Activated naive CD4-positive, alpha-beta T cell treated with anti-CD3 and anti-CD28 coated beads, Interleukin-2, amount 50 U/mL, for 72 hours (primary cell): Measurements from ENCODE around the gene PRSS27. TPM values are rescaled to one million over a fixed set of nuclear protein-coding genes. Genes with fewer than 3 reads are reported as not detected.
A peak's percentile ranks its signal among the peaks of the same experiment; 100 is the strongest.

Source experiments
- ATAC-seq, 2 donors: fragments of 150-1000 bp; cut with Tn5 transposase; 2 replicates each; pipeline ENCODE4 v1.10.0; 2021; ENCODE audit warnings: mild to moderate bottlenecking in 2 of 2, moderate library complexity in 2 of 2
- DNase-seq, 2 donors: peaks; one replicate each; pipeline ENCODE4 v3.0.0; 2021 to 2022; ENCODE audit warnings: low spot score in 2 of 2
- H3K27ac Mint-ChIP-seq, 2 donors: one replicate each; pipeline ENCODE4 v1.8.0; 2022; ENCODE audit warnings: mild to moderate bottlenecking in 2 of 2, mixed read lengths in 2 of 2
- H3K36me3 Mint-ChIP-seq, 2 donors: one replicate each; pipeline ENCODE4 v1.8.0; 2022; ENCODE audit warnings: mixed read lengths in 2 of 2
- H3K9me3 Mint-ChIP-seq, 2 donors: one replicate each; pipeline ENCODE4 v1.8.0; 2022; ENCODE audit warnings: mixed read lengths in 2 of 2
- total RNA-seq, 2 donors: library from RNA; stranded (reverse); gene quantifications; one replicate each; pipeline ENCODE4 v1.2.3, GENCODE V29; 2022

The PRSS27 gene
- total RNA-seq, 2 donors from 2014 or later = 1.3 to 3.2 TPM

- Mint-ChIP-seq H3K27ac (no peak overlapping the region), H3K36me3 (no peaks in the 10 kb centered on the region)
- no peak for ATAC-seq
Observed at GRCh38 chr16:2716948-2717347, 3.1 kb downstream of the PRSS27 start.

GRCh38 chr16:2715966-2716885 is 3.8 kb downstream of the PRSS27 start:
- ATAC-seq (no peak), DNase-seq (no peak)
- H3K36me3 Mint-ChIP-seq = no peaks in the 10 kb centered on the region
- H3K27ac Mint-ChIP-seq = peak overlapping the region in 1 of 2 donors; percentile 30
- H3K9me3 Mint-ChIP-seq = no peaks in the 10 kb centered on the region

More at GRCh38 chr16:2716948-2717347, 3.1 kb downstream of the PRSS27 start:
- no peak for DNase-seq
- H3K9me3 Mint-ChIP-seq = no peaks in the 10 kb centered on the region

- Mint-ChIP-seq H3K36me3 (no peaks in the 10 kb centered on the region), H3K27ac (no peak overlapping the region), H3K9me3 (no peaks in the 10 kb centered on the region)
- ATAC-seq (peak; percentile 78 to 89), DNase-seq (peak; percentile 68 to 85)
Observed at GRCh38 chr16:2715519-2715918, 4.5 kb downstream of the PRSS27 start.

- H3K27ac Mint-ChIP-seq = peak overlapping the region in 1 of 2 donors; percentile 9
- no peaks in the 10 kb centered on the region for H3K9me3 Mint-ChIP-seq
- ATAC-seq (peak in 1 of 2 donors; percentile 1), DNase-seq (no peak)
- H3K36me3 Mint-ChIP-seq = no peaks in the 10 kb centered on the region
Observed at GRCh38 chr16:2715064-2715463, 5.0 kb downstream of the PRSS27 start.

GRCh38 chr16:2713985-2714774 is 5.8 kb downstream of the PRSS27 start:
- ATAC-seq (no peak), DNase-seq (no peak)
- H3K27ac Mint-ChIP-seq = no peak overlapping the region
- no peaks in the 10 kb centered on the region for H3K36me3 Mint-ChIP-seq
- no peaks in the 10 kb centered on the region for H3K9me3 Mint-ChIP-seq

- DNase-seq = no peak
- Mint-ChIP-seq H3K36me3 (no peaks in the 10 kb centered on the region), H3K27ac (no peak overlapping the region), H3K9me3 (no peaks in the 10 kb centered on the region)
- no peak for ATAC-seq
Observed at GRCh38 chr16:2713523-2713922, 6.5 kb downstream of the PRSS27 start.

- no peak overlapping the region for H3K27ac Mint-ChIP-seq
- ATAC-seq = no peak
- no peaks in the 10 kb centered on the region for H3K9me3 Mint-ChIP-seq
- DNase-seq = no peak
- no peaks in the 10 kb centered on the region for H3K36me3 Mint-ChIP-seq
Observed at GRCh38 chr16:2712546-2712945, 7.5 kb downstream of the PRSS27 start.

GRCh38 chr16:2712063-2712441 is 8.0 kb downstream of the PRSS27 start:
- Mint-ChIP-seq H3K9me3 (no peaks in the 10 kb centered on the region), H3K36me3 (no peaks in the 10 kb centered on the region), H3K27ac (peak overlapping the region in 1 of 2 donors; percentile 84)
- ATAC-seq (no peak), DNase-seq (no peak)

GRCh38 chr16:2711370-2712062 is 8.5 kb downstream of the PRSS27 start:
- Mint-ChIP-seq H3K27ac (no peak overlapping the region), H3K36me3 (no peaks in the 10 kb centered on the region), H3K9me3 (no peaks in the 10 kb centered on the region)
- DNase-seq (no peak), ATAC-seq (no peak)

- no peaks in the 10 kb centered on the region for H3K36me3 Mint-ChIP-seq
- DNase-seq = no peak
- ATAC-seq = peak in 1 of 2 donors; percentile 5
- H3K9me3 Mint-ChIP-seq = no peaks in the 10 kb centered on the region
- no peak overlapping the region for H3K27ac Mint-ChIP-seq
Observed at GRCh38 chr16:2710711-2711231, 9.3 kb downstream of the PRSS27 start.

GRCh38 chr16:2710021-2710710 is 9.9 kb downstream of the PRSS27 start:
- ATAC-seq (no peak), DNase-seq (no peak)
- Mint-ChIP-seq H3K36me3 (no peaks in the 10 kb centered on the region), H3K27ac (no peak overlapping the region), H3K9me3 (no peaks in the 10 kb centered on the region)

GRCh38 chr16:2709588-2709984 is 10.4 kb downstream of the PRSS27 start:
- ATAC-seq (no peak), DNase-seq (no peak)
- H3K27ac Mint-ChIP-seq = no peak overlapping the region

GRCh38 chr16:2708955-2709587 is 11.0 kb downstream of the PRSS27 start:
- H3K27ac Mint-ChIP-seq = no peak overlapping the region
- no peak for DNase-seq
- no peaks in the 10 kb centered on the region for H3K36me3 Mint-ChIP-seq
- no peak for ATAC-seq
- H3K9me3 Mint-ChIP-seq = no peaks in the 10 kb centered on the region

More at GRCh38 chr16:2709588-2709984, 10.4 kb downstream of the PRSS27 start:
- no peaks in the 10 kb centered on the region for H3K9me3 Mint-ChIP-seq
- no peaks in the 10 kb centered on the region for H3K36me3 Mint-ChIP-seq

GRCh38 chr16:2708290-2708639 is 11.8 kb downstream of the PRSS27 start:
- Mint-ChIP-seq H3K27ac (peak overlapping the region in 1 of 2 donors; percentile 77), H3K9me3 (no peaks in the 10 kb centered on the region), H3K36me3 (no peaks in the 10 kb centered on the region)
- ATAC-seq (no peak), DNase-seq (no peak)

- DNase-seq (no peak), ATAC-seq (no peak)
- Mint-ChIP-seq H3K9me3 (no peaks in the 10 kb centered on the region), H3K36me3 (no peaks in the 10 kb centered on the region), H3K27ac (peak overlapping the region in 1 of 2 donors; percentile 77)
Observed at GRCh38 chr16:2707368-2708289, 12.4 kb downstream of the PRSS27 start.
